ENCODE measurements around the gene METTL22.

METTL22 gene

DNA sequence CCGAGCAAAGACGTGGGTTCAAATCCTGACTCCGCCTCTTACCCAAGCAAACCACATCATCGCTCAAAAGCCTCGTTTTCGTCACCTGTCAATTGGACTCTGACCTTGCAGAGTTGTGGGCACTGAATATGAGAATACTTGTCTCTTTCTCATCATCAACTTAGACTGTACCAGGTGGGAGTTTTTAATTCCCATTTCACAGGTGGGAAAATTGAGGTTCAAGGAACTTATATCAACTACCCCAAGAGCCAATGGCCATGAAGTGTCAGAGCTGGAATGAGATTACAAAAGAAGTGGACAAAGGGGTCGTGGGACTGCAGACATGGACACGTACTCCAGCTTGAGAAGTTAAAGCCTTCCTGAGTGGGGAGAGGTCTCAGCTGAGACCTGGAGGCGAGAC lies 41.9 kb upstream of the METTL22 start:
- H3K4me3 ChIP-seq (ENCODE audit: low read length): no peak overlapping the region
- no peak for DNase-seq (ENCODE audit: low read depth)
- TF ChIP-seq, protein P1, sequence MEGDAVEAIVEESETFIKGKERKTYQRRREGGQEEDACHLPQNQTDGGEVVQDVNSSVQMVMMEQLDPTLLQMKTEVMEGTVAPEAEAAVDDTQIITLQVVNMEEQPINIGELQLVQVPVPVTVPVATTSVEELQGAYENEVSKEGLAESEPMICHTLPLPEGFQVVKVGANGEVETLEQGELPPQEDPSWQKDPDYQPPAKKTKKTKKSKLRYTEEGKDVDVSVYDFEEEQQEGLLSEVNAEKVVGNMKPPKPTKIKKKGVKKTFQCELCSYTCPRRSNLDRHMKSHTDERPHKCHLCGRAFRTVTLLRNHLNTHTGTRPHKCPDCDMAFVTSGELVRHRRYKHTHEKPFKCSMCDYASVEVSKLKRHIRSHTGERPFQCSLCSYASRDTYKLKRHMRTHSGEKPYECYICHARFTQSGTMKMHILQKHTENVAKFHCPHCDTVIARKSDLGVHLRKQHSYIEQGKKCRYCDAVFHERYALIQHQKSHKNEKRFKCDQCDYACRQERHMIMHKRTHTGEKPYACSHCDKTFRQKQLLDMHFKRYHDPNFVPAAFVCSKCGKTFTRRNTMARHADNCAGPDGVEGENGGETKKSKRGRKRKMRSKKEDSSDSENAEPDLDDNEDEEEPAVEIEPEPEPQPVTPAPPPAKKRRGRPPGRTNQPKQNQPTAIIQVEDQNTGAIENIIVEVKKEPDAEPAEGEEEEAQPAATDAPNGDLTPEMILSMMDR (conservative IDR thresholded peaks at IDR 0.05; ENCODE audit: low read depth, low read length): no peak

DNA sequence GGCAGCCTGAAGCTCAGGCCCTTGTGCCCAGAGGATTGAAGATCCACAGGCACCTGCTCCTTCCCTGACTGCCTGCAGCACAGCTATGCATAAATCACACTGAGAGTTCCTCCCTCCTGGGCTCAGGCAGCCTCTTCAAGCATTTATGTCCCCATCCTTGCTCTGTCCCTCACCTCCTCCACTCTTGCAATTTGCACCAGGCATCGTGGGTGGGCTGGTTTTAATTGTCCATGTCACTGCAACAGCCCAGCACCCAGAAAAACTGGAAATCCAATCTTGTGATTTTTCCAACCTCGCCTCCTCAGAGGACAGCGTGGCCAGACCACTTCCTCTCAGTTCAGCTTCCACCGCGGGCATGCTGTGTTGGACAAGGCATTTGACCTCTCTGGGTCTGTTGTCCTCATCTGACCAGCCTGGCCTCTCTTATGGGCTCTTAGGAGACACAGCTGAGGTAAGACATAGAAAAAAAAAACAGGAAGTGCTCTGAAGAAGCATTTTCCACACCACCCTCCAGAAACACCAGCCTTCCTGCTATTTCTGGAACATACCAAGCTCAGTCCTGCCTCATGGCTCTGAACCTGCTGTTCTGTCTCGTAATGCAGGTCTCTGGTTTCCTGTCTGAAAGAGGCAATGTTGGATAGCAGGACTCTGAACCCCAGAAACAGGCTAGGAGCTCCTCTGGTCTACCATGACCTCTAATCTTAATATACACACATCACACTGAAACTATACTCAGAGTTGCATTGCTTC lies 39.5 kb upstream of the METTL22 start:
- no peak for DNase-seq (ENCODE audit: low read depth)
- no peak overlapping the region for H3K4me3 ChIP-seq (ENCODE audit: low read length)
- TF ChIP-seq, protein P1 (conservative IDR thresholded peaks at IDR 0.05; ENCODE audit: low read depth, low read length): no peak

DNA sequence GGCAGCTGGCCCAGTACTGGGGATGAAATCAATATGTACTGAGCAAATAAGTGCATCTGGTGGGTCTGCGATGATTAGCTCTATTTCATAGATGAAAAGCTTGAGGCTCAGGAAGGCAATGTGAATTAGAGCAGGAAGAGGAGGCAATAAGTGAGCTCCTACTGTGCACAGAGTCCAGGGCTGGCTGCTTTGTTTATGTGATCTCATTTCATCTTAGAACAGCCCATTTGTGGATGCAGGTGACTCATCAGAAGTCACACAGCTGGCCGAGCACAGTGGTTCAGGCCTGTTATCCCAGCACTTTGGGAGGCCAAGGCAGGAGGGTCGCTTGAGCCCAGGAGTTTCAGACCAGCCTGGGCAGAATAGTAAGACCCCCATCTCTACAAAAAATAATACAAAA lies 38.3 kb upstream of the METTL22 start:
- no peak overlapping the region for H3K4me3 ChIP-seq (ENCODE audit: low read length)
- no peak for DNase-seq (ENCODE audit: low read depth)
- TF ChIP-seq, protein P1 (conservative IDR thresholded peaks at IDR 0.05; ENCODE audit: low read depth, low read length): no peak

DNA sequence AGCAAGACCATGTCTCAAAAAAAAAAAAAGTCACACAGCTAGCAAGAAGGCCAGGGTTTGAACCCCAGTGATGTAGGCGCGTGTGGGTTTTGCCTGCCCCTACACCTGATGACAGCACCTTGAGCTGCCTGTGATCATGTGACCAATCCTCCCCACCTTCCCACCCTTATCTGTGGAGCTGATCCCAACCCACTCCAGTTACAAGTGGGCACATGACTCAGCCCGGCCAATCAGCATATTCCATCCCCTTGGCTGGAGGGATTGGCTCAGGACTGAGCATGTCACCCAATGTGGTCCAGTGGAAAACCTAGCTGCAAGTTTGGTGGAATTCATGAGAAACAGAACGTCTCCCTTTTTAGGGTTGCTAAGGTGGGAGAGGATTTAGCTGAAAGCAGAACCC lies 37.8 kb upstream of the METTL22 start:
- TF ChIP-seq, protein P1 (conservative IDR thresholded peaks at IDR 0.05; ENCODE audit: low read depth, low read length): no peak
- H3K4me3 ChIP-seq (ENCODE audit: low read length): no peak overlapping the region
- DNase-seq (ENCODE audit: low read depth): no peak

DNA sequence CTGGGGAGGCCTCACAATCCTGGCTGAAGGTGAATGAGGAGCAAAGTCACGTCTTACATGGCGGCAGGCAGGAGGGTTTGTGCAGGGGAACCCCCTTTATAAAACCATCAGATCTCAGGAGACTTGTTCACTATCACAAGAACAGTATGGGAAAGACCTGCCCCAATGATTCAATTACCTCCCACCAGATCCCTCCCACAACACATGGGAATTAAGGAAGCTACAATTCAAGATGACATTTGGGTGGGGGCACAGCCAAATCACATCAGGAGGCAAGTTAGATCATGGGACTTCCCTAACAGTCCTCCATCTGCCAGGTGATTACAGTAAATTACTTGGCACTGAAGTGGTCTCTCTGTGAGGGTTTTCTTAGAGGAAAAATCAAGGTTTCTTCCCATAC lies 36.5 kb upstream of the METTL22 start:
- TF ChIP-seq, protein P1 (conservative IDR thresholded peaks at IDR 0.05; ENCODE audit: low read depth, low read length): no peak
- DNase-seq (ENCODE audit: low read depth): no peak
- no peak overlapping the region for H3K4me3 ChIP-seq (ENCODE audit: low read length)

DNA sequence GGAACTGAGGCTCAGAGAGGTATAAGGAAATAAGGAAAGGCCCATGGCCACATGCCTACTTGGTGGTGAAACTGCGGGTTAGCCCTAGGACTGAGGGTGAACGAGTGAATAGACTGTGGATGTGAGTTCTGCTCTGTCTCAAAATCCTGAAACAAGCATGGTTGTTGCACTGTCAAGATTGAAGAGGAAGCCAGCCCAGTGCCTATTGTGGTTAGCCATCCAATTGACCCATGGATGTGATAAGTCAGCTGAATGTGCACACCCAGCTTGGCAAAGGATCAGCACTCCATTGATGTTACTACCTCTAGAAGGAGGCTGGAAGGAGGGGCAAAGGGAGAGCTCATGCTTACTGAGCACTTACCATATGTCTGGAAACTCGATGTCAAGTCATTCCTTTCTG lies 35.6 kb upstream of the METTL22 start:
- TF ChIP-seq, protein P1 (conservative IDR thresholded peaks at IDR 0.05; ENCODE audit: low read depth, low read length): no peak
- H3K4me3 ChIP-seq (ENCODE audit: low read length): no peak overlapping the region
- DNase-seq (ENCODE audit: low read depth): no peak

DNA sequence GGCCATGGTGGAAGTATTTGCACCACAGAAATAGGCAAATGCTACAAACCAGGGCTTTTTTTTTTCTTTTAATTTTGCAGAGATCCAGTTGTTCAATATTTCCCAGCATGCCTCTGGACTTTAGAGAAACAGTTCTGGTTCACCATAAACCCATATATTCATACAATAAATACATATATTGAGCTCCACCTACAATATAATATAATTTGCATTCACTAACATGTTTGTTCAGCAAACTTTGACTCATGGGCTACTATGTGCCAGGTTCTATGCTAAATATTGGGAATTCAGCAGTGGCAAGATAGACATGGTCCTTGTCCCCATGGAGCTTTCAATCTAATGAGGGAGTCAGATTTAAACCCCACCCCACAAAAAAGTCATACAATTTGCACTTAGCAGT lies 34.4 kb upstream of the METTL22 start:
- no peak overlapping the region for H3K4me3 ChIP-seq (ENCODE audit: low read length)

More for the DNA sequence above, 34.4 kb upstream of the METTL22 start:
- DNase-seq (ENCODE audit: low read depth): no peak
- TF ChIP-seq, protein P1 (conservative IDR thresholded peaks at IDR 0.05; ENCODE audit: low read depth, low read length): no peak
